Right lobe of liver (tissue), 4 donors: ENCODE measurements around the gene NAGLU.

ENCODE experiments used
- CTCF ChIP-seq, 4 donors: fragments of 200-600 bp in 3 of 4; fragments of 450-650 bp in 1 of 4; IDR thresholded peaks; one replicate each; pipeline versions ENCODE4 v1.5.1 to v1.8.0; 2016 to 2022; ENCODE audit warnings: antibody characterized with exemption in 4 of 4, mild to moderate bottlenecking in 2 of 4
- POLR2A ChIP-seq: fragments of 450-650 bp; IDR thresholded peaks from one replicate; pipeline ENCODE4 v1.6.1; 2017; ENCODE audit warnings: antibody characterized with exemption, mild to moderate bottlenecking
- donor health status: DM: no; HTN: no; CAD: no.
- donor health status: DM: no; HTN: no; CAD: no.
- donor health status: DM: no; HTN: yes; CAD: no.

GRCh38 chr17:42553161-42553818 is 17.2 kb downstream of the NAGLU start:
- no peak for TF ChIP-seq CTCF (IDR thresholded peaks at IDR 0.05)
- TF ChIP-seq POLR2A = no peak
